CD14-positive monocyte (primary cell): Measurements from ENCODE around the gene HABP4. TPM values are rescaled to one million over a fixed set of nuclear protein-coding genes. Genes with fewer than 3 reads are reported as not detected.

ENCODE experiments used
- DNase-seq, 3 donors: peaks; one replicate each; pipeline ENCODE4 v3.0.0-alpha.2; 2011 to 2022
- H2AFZ ChIP-seq: 2 replicates; pipeline ENCODE4 v1.6.0; 2012; ENCODE audit warnings: mild to moderate bottlenecking, low read depth, low read length, inconsistent platforms; ENCODE audit not compliant: insufficient read depth, poor library complexity, severe bottlenecking
- H3K27ac ChIP-seq, 2 donors: 1 replicate in 1 of 2; 2 replicates in 1 of 2; pipeline ENCODE4 v1.5.1; 2012 to 2013; ENCODE audit warnings: low read length in 2 of 2, control low read depth in 1 of 2, inconsistent platforms in 1 of 2, low read depth in 1 of 2, mild to moderate bottlenecking in 1 of 2
- H3K27me3 ChIP-seq, 2 donors: one replicate each; pipeline versions ENCODE4 v1.6.0 to v1.6.1; 2011 to 2013; ENCODE audit warnings: low read length in 2 of 2; ENCODE audit not compliant: control insufficient read depth in 2 of 2, insufficient read depth in 2 of 2
- H3K36me3 ChIP-seq, 2 donors: replicated peaks in 1 of 2; 1 replicate in 1 of 2; 2 replicates in 1 of 2; pipeline versions ENCODE4 v1.5.1 to v1.6.1; 2012 to 2013; ENCODE audit warnings: low read length in 2 of 2, control low read depth in 1 of 2, inconsistent platforms in 1 of 2, mild to moderate bottlenecking in 1 of 2; ENCODE audit not compliant: insufficient read depth in 2 of 2, control insufficient read depth in 1 of 2
- H3K4me1 ChIP-seq, 2 donors: 1 replicate in 1 of 2; 2 replicates in 1 of 2; pipeline versions ENCODE4 v1.5.1 to v1.6.1; 2012 to 2013; ENCODE audit warnings: low read length in 2 of 2, control low read depth in 1 of 2, inconsistent platforms in 1 of 2, mild to moderate bottlenecking in 1 of 2, moderate library complexity in 1 of 2; ENCODE audit not compliant: insufficient read depth in 2 of 2, control insufficient read depth in 1 of 2
- H3K4me2 ChIP-seq: replicated peaks from 2 replicates; pipeline ENCODE3; 2012; ENCODE audit warnings: low read length, moderate library complexity, mild to moderate bottlenecking; ENCODE audit not compliant: poor library complexity, severe bottlenecking; ENCODE audit errors: extremely low read depth
- H3K4me3 ChIP-seq, 3 experiments: fragments of 200-600 bp in 1 of 3; sonication (generic) in 1 of 3; replicated peaks in 1 of 3; 1 replicate in 2 of 3; 2 replicates in 1 of 3; pipeline ENCODE4 v1.5.1; 2011 to 2013; ENCODE audit warnings: low read length in 3 of 3, mild to moderate bottlenecking in 3 of 3, control low read depth in 2 of 3, low read depth in 2 of 3, inconsistent platforms in 1 of 3, moderate library complexity in 1 of 3
- H3K79me2 ChIP-seq: 2 replicates; pipeline ENCODE4 v1.6.0; 2012; ENCODE audit warnings: mild to moderate bottlenecking, control low read depth, inconsistent platforms, low read length, moderate library complexity; ENCODE audit not compliant: insufficient read depth
- H3K9ac ChIP-seq: 2 replicates; pipeline ENCODE4 v1.6.0; 2017; ENCODE audit warnings: low read length, mild to moderate bottlenecking; ENCODE audit not compliant: insufficient read depth, poor library complexity, severe bottlenecking
- H3K9me3 ChIP-seq, 2 donors: replicated peaks in 1 of 2; 1 replicate in 1 of 2; 2 replicates in 1 of 2; pipeline versions ENCODE4 v1.5.1 to v1.6.1; 2012 to 2013; ENCODE audit warnings: low read length in 2 of 2, control low read depth in 1 of 2; ENCODE audit not compliant: control insufficient read depth in 1 of 2, insufficient read depth in 1 of 2
- H4K20me1 ChIP-seq: 2 replicates; pipeline ENCODE4 v1.6.0; 2012; ENCODE audit warnings: mild to moderate bottlenecking, low read length, control low read depth, moderate library complexity; ENCODE audit not compliant: insufficient read depth
- H3K27ac Mint-ChIP-seq, 7 donors: one replicate each; pipeline ENCODE4 v1.8.0; 2020; ENCODE audit warnings: mild to moderate bottlenecking in 7 of 7, mixed read lengths in 7 of 7, moderate library complexity in 6 of 7, inconsistent platforms in 2 of 7
- H3K27me3 Mint-ChIP-seq, 3 donors: one replicate each; pipeline ENCODE4 v1.8.0; 2021 to 2022; ENCODE audit warnings: low read depth in 3 of 3, mild to moderate bottlenecking in 3 of 3, mixed read lengths in 3 of 3, moderate library complexity in 3 of 3, inconsistent platforms in 1 of 3
- H3K36me3 Mint-ChIP-seq, 2 donors: one replicate each; pipeline ENCODE4 v1.8.0; 2020; ENCODE audit warnings: mixed read lengths in 2 of 2, inconsistent platforms in 1 of 2, mild to moderate bottlenecking in 1 of 2
- H3K4me1 Mint-ChIP-seq: one replicate; pipeline ENCODE4 v1.8.0; 2020; ENCODE audit warnings: mild to moderate bottlenecking, mixed read lengths
- H3K4me3 Mint-ChIP-seq, 2 donors: one replicate each; pipeline ENCODE4 v1.8.0; 2020; ENCODE audit warnings: mild to moderate bottlenecking in 2 of 2, mixed read lengths in 2 of 2, moderate library complexity in 1 of 2
- H3K9me3 Mint-ChIP-seq, 7 donors: one replicate each; pipeline ENCODE4 v1.8.0; 2020 to 2022; ENCODE audit warnings: mixed read lengths in 7 of 7, mild to moderate bottlenecking in 6 of 7, moderate library complexity in 6 of 7, inconsistent platforms in 2 of 7
- CTCF ChIP-seq: fragments of 200-600 bp; IDR thresholded peaks from one replicate; pipeline ENCODE4 v1.8.0; 2022; ENCODE audit warnings: antibody characterized with exemption, mild to moderate bottlenecking
- WGBS: methylation state at CpG from one replicate; pipeline ENCODE4 v1.1.5; 2013; ENCODE audit warnings: missing lambda C conversion rate; ENCODE audit not compliant: insufficient coverage; 5-methylcytosine and 5-hydroxymethylcytosine counted together
- intact Hi-C, 2 donors: fragments of 100-400 bp; cut with micrococcal nuclease; formaldehyde crosslinking; loops; one replicate each; pipeline versions ENCODE4 v1.15.0 to v1.15.1; 2023
- polyA plus RNA-seq, 3 donors: library from polyadenylated mRNA; depleted of rRNA in 1 of 3; unstranded in 2 of 3; stranded (reverse) in 1 of 3; fragments of 300-500 nt in 2 of 3; fragments of >200 nt in 1 of 3; fragmentation: Illumina TruSeq in 2 of 3; gene quantifications; 1 replicate in 2 of 3; 2 replicates in 1 of 3; pipeline ENCODE4 v1.2.3, GENCODE V29; 2012 to 2021

Gene HABP4
- polyA plus RNA-seq, 3 donors = 0.54 to 0.97 (median 0.68) TPM

- H3K4me1 ChIP-seq = no peaks in the 10 kb centered on the region
- Mint-ChIP-seq H3K4me3 (no peak overlapping the region), H3K9me3 (no peaks in the 10 kb centered on the region), H3K4me1 (peaks cover 8% of the 10 kb centered on the region), H3K36me3 (no peaks in the 10 kb centered on the region), H3K27ac (no peak overlapping the region), H3K27me3 (peaks cover 0 to 2% (median 0%) of the 10 kb centered on the region in 3 donors)
- intact Hi-C loops = no loop called here
- no peaks in the 10 kb centered on the region for H3K9me3 ChIP-seq
- H3K27me3 ChIP-seq = no peaks in the 10 kb centered on the region
- H3K4me2 ChIP-seq = no peak overlapping the region
- no peaks in the 10 kb centered on the region for H3K36me3 ChIP-seq
- TF ChIP-seq CTCF = no peak
- no peak for DNase-seq
- no peaks in the 10 kb centered on the region for H3K79me2 ChIP-seq
- 90% methylated on average over 10 of the region's 10 CpGs for WGBS
- no peak overlapping the region for H3K27ac ChIP-seq
- H4K20me1 ChIP-seq = no peaks in the 10 kb centered on the region
- H3K9ac ChIP-seq = no peak overlapping the region
- H2AFZ ChIP-seq = no peak overlapping the region
- no peak overlapping the region for H3K4me3 ChIP-seq
These were observed 38.0 kb downstream of the HABP4 start for GRCh38 chr9:96487949-96488348.

GRCh38 chr9:96489482-96489979, 39.6 kb downstream of the HABP4 start:
- no peak overlapping the region for H3K4me3 Mint-ChIP-seq
- H3K36me3 Mint-ChIP-seq = no peaks in the 10 kb centered on the region
- H3K4me1 Mint-ChIP-seq = peaks cover 3% of the 10 kb centered on the region
- intact Hi-C loops = no loop called here
- Histone ChIP-seq H3K9ac (no peak overlapping the region), H3K4me1 (no peaks in the 10 kb centered on the region), H3K4me2 (no peak overlapping the region), H3K36me3 (no peaks in the 10 kb centered on the region), H3K27me3 (no peaks in the 10 kb centered on the region), H2AFZ (no peak overlapping the region), H4K20me1 (no peaks in the 10 kb centered on the region), H3K9me3 (no peaks in the 10 kb centered on the region), H3K79me2 (no peaks in the 10 kb centered on the region), H3K4me3 (no peak overlapping the region), H3K27ac (no peak overlapping the region)
- H3K9me3 Mint-ChIP-seq = no peaks in the 10 kb centered on the region
- peaks cover 0 to 5% (median 0%) of the 10 kb centered on the region in 3 donors for H3K27me3 Mint-ChIP-seq
- 97% methylated on average over 10 of the region's 12 CpGs for WGBS
- H3K27ac Mint-ChIP-seq = no peak overlapping the region
- TF ChIP-seq CTCF = no peak
- no peak for DNase-seq
